Testis (tissue), 2 donors: ENCODE results near the gene HOXD10.

Experiments
- CTCF ChIP-seq, 3 experiments: fragments of 450-650 bp in 2 of 3; fragments of 200-600 bp in 1 of 3; sonication (generic) in 1 of 3; IDR thresholded peaks; one replicate each; pipeline ENCODE4 v1.5.1; 2016 to 2019; ENCODE audit warnings: antibody characterized with exemption in 3 of 3, mild to moderate bottlenecking in 2 of 3, moderate library complexity in 1 of 3
- POLR2A ChIP-seq: fragments of 450-650 bp; IDR thresholded peaks from one replicate; pipeline ENCODE4 v1.6.1; 2017; ENCODE audit warnings: antibody characterized with exemption, mild to moderate bottlenecking, moderate library complexity

GRCh38 chr2:176115883-176116813 lies at the start of gene HOXD10:
- TF ChIP-seq CTCF (IDR thresholded peaks at IDR 0.05), result peak; percentile 33 to 50 (median 41)
- TF ChIP-seq POLR2A, result peak; percentile 28
